WTC11 (cell line): ENCODE results near the gene KRT9. TPM values are rescaled to one million over a fixed set of nuclear protein-coding genes. Genes with fewer than 3 reads are reported as not detected.

ENCODE experiments used
- ATAC-seq: fragments of 200-7000 bp; cut with Tn5 transposase; 2 replicates; pipeline ENCODE4 v1.10.0; 2021; ENCODE audit warnings: mild to moderate bottlenecking, moderate library complexity
- CTCF ChIA-PET: fragments of 300-600 bp; sonication (Branson Sonifier 250); formaldehyde crosslinking; loops from one replicate; lab custom pipeline; 2021; ENCODE audit warnings: antibody characterized with exemption; lab: Charles Lee
- POLR2A ChIA-PET: fragments of 350-600 bp; sonication (Branson Sonifier 250); formaldehyde crosslinking; loops from one replicate; lab custom pipeline; 2021; ENCODE audit warnings: antibody characterized with exemption; lab: Charles Lee
- DNase-seq: peaks from one replicate; pipeline ENCODE4 v3.0.0; 2021; ENCODE audit warnings: low spot score
- H3K27ac Mint-ChIP-seq: 2 replicates; pipeline ENCODE4 v1.8.0; 2021; ENCODE audit warnings: mixed read lengths
- H3K27me3 Mint-ChIP-seq: 2 replicates; pipeline ENCODE4 v1.8.0; 2021; ENCODE audit warnings: low read depth, mild to moderate bottlenecking, moderate library complexity, mixed read lengths
- H3K36me3 Mint-ChIP-seq: 2 replicates; pipeline ENCODE4 v1.8.0; 2021; ENCODE audit warnings: mixed read lengths
- H3K4me1 Mint-ChIP-seq: 2 replicates; pipeline ENCODE4 v1.8.0; 2022; ENCODE audit warnings: mixed read lengths
- H3K4me3 Mint-ChIP-seq: 2 replicates; pipeline ENCODE4 v1.8.0; 2021; ENCODE audit warnings: mild to moderate bottlenecking, moderate library complexity, mixed read lengths
- H3K9me3 Mint-ChIP-seq: 2 replicates; pipeline ENCODE4 v1.8.0; 2021; ENCODE audit warnings: mixed read lengths
- ETV6 ChIP-seq: sonication (generic); formaldehyde crosslinking; IDR thresholded peaks from 2 replicates; pipeline ENCODE4 v1.8.1; 2022; ENCODE audit warnings: mild to moderate bottlenecking, missing genetic modification reagents
- GABPB1 ChIP-seq: sonication (generic); formaldehyde crosslinking; IDR thresholded peaks from 2 replicates; pipeline ENCODE4 v1.8.1; 2023; ENCODE audit warnings: mild to moderate bottlenecking, missing genetic modification reagents
- JUN ChIP-seq: sonication (generic); formaldehyde crosslinking; IDR thresholded peaks from 2 replicates; pipeline ENCODE4 v1.8.0; 2023; ENCODE audit warnings: mild to moderate bottlenecking, missing genetic modification reagents
- MLX ChIP-seq: sonication (generic); formaldehyde crosslinking; IDR thresholded peaks from 2 replicates; pipeline ENCODE4 v1.8.1; 2023; ENCODE audit warnings: mild to moderate bottlenecking, missing genetic modification reagents, moderate library complexity
- SMAD4 ChIP-seq: sonication (generic); formaldehyde crosslinking; IDR thresholded peaks from 2 replicates; pipeline ENCODE4 v1.8.0; 2022; ENCODE audit warnings: mild to moderate bottlenecking, missing genetic modification reagents
- TEAD4 ChIP-seq: sonication (generic); formaldehyde crosslinking; IDR thresholded peaks from 2 replicates; pipeline ENCODE4 v1.8.0; 2022; ENCODE audit warnings: mild to moderate bottlenecking, missing genetic modification reagents
- ZNF121 ChIP-seq: sonication (generic); formaldehyde crosslinking; IDR thresholded peaks from 2 replicates; pipeline ENCODE4 v1.8.0; 2023; ENCODE audit warnings: missing genetic modification reagents
- ZNF317 ChIP-seq: sonication (generic); formaldehyde crosslinking; IDR thresholded peaks from 2 replicates; pipeline ENCODE4 v1.8.1; 2023; ENCODE audit warnings: low read depth, mild to moderate bottlenecking, moderate library complexity, missing genetic modification reagents, borderline replicate concordance
- microRNA-seq: library from miRNA; unstranded; fragments of <30 nt; microRNA quantifications from one replicate; pipeline ENCODE4 v1.2.0, GENCODE V29; 2022; ENCODE audit warnings: borderline number of aligned reads
- total RNA-seq: library from RNA; stranded (reverse); gene quantifications from 3 replicates; pipeline ENCODE4 v1.2.3, GENCODE V29; 2021
- TF ChIP-seq, protein P1 (sequence below): sonication (generic); formaldehyde crosslinking; IDR thresholded peaks from 2 replicates; pipeline ENCODE4 v1.8.0; 2023; ENCODE audit warnings: missing genetic modification reagents

The KRT9 gene
- total RNA-seq, 1 experiment from 2014 or later: not detected

GRCh38 chr17:41516147-41516829, 55.6 kb downstream of the KRT9 start:
- TF ChIP-seq ZNF121 (CRISPR knock-in tag): no peak
- no peak for TF ChIP-seq JUN (CRISPR knock-in tag)
- no peak for TF ChIP-seq ZNF317 (CRISPR knock-in tag)
- TF ChIP-seq ETV6 (CRISPR knock-in tag): no peak
- TF ChIP-seq TEAD4 (CRISPR knock-in tag): no peak
- no peak for TF ChIP-seq MLX (CRISPR knock-in tag)
- no peak for TF ChIP-seq SMAD4
- TF ChIP-seq, protein P1, sequence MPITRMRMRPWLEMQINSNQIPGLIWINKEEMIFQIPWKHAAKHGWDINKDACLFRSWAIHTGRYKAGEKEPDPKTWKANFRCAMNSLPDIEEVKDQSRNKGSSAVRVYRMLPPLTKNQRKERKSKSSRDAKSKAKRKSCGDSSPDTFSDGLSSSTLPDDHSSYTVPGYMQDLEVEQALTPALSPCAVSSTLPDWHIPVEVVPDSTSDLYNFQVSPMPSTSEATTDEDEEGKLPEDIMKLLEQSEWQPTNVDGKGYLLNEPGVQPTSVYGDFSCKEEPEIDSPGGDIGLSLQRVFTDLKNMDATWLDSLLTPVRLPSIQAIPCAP (CRISPR knock-in tag): no peak
- TF ChIP-seq GABPB1 (CRISPR knock-in tag): no peak
- DNase-seq (no peak), ATAC-seq (no peak)
- Mint-ChIP-seq H3K9me3 (no peaks in the 10 kb centered on the region), H3K4me3 (no peak overlapping the region), H3K4me1 (peaks cover 21% of the 10 kb centered on the region), H3K36me3 (no peaks in the 10 kb centered on the region), H3K27ac (no peak overlapping the region), H3K27me3 (no peaks in the 10 kb centered on the region)
- ChIA-PET POLR2A (no interaction called here), CTCF (interaction anchor here (0.8 to 15.4 kb wide), 4 partner anchors 33 to 146 kb away, joined by 3 to 116 read pairs (median 8); no protein-coding TSS in a partner anchor)

Small RNAs within 50 kb of the gene (microRNA-seq; reads per million reads assigned to microRNA genes)
- gene MIR6510: not detected

Other genes with a start within 250 kb of the KRT9 start
- not detected in 3 replicates for gene KRT33A, start 221.2 kb downstream of the KRT9 start, total RNA-seq
- not detected in 3 replicates for gene KRT33B, start 202.2 kb downstream of the KRT9 start, total RNA-seq
- not detected in 3 replicates for gene KRT34, start 189.8 kb downstream of the KRT9 start, total RNA-seq
- gene KRT31, start 174.5 kb downstream of the KRT9 start, total RNA-seq: not detected in 3 replicates
- gene KRT37, start 147.5 kb downstream of the KRT9 start, total RNA-seq: not detected in 3 replicates
- not detected in 3 replicates for gene KRT38, start 131.1 kb downstream of the KRT9 start, total RNA-seq
- gene KRT32, start 104.7 kb downstream of the KRT9 start, total RNA-seq: not detected in 3 replicates
- not detected in 3 replicates for gene KRT35, start 90.9 kb downstream of the KRT9 start, total RNA-seq
- gene KRT36, start 82.1 kb downstream of the KRT9 start, total RNA-seq: not detected in 3 replicates
- not detected in 3 replicates for gene KRT13, start 66.4 kb downstream of the KRT9 start, total RNA-seq
- 0.34 to 0.55 TPM (median 0.37 TPM) in 3 replicates for gene KRT15, start 53.2 kb downstream of the KRT9 start, total RNA-seq
- gene KRT19, start 43.8 kb downstream of the KRT9 start, total RNA-seq: 110 to 130 TPM (median 124 TPM) in 3 replicates
- gene KRT14, start 14.8 kb upstream of the KRT9 start, total RNA-seq: not detected in 3 replicates
- gene KRT16, start 40.7 kb upstream of the KRT9 start, total RNA-seq: not detected in 3 replicates
- gene KRT17, start 52.5 kb upstream of the KRT9 start, total RNA-seq: 0.53 to 1.5 TPM (median 0.92 TPM) in 3 replicates
- gene EIF1, start 116.8 kb upstream of the KRT9 start, total RNA-seq: 466 to 481 TPM (median 475 TPM) in 3 replicates
- not detected in 3 replicates for gene GAST, start 140.3 kb upstream of the KRT9 start, total RNA-seq
- gene HAP1, start 162.6 kb upstream of the KRT9 start, total RNA-seq: 4.4 to 5.0 TPM (median 4.4 TPM) in 3 replicates
- 93.5 to 103 TPM (median 100 TPM) in 3 replicates for gene JUP, start 214.7 kb upstream of the KRT9 start, total RNA-seq
- gene P3H4, start 239.9 kb upstream of the KRT9 start, total RNA-seq: 32.1 to 34.6 TPM (median 33.5 TPM) in 3 replicates
- gene FKBP10, start 240.9 kb upstream of the KRT9 start, total RNA-seq: 227 to 243 TPM (median 232 TPM) in 3 replicates